ENCODE measurements around the gene ACTR1A. TPM values are rescaled to one million over a fixed set of nuclear protein-coding genes. Genes with fewer than 3 reads are reported as not detected.

The ACTR1A gene
- 100 to 1,000 TPM in 1 of 4 donors, 10 to 100 TPM in 3; 38.7 to 106 (median 70.9) TPM for total RNA-seq

- H3K4me3 ChIP-seq, result peak within 1 kb of the TSS; percentile 95 to 98
- no peaks in the 10 kb centered on the region for H3K9me3 ChIP-seq
- intact Hi-C loops (cut with DNase I; ENCODE audit: low total_unique reads), result loop anchor here (10.0 kb wide), 1 partner anchor 82 kb away; no protein-coding TSS in a partner anchor
- H3K36me3 ChIP-seq, result no peaks in the 10 kb centered on the region
- H3K4me1 ChIP-seq, result no peaks in the 10 kb centered on the region
- TF ChIP-seq POLR2A (IDR thresholded peaks at IDR 0.05) (peak; percentile 57 to 87), CTCF (IDR thresholded peaks at IDR 0.05) (no peak)
- DNase-seq, result peak; percentile 96 to 98
- peak within 1 kb of the TSS; percentile 95 to 98 for H3K27ac ChIP-seq
- H3K27me3 ChIP-seq, result no peaks in the 10 kb centered on the region
Measured at GRCh38 chr10:102502337-102503151, at the start of gene ACTR1A. ACTR1A (minus strand) TSS chr10:102502712; CDS start chr10:102502647, 65 bp downstream.

GRCh38 chr10:102550636-102551210 lies 48.2 kb upstream of the ACTR1A start:
- intact Hi-C loops (cut with DNase I; ENCODE audit: low total_unique reads), result no loop called here
- no peaks in the 10 kb centered on the region for H3K27me3 ChIP-seq
- H3K36me3 ChIP-seq, result no peaks in the 10 kb centered on the region
- no peaks in the 10 kb centered on the region for H3K4me1 ChIP-seq
- no peak for TF ChIP-seq CTCF (IDR thresholded peaks at IDR 0.05)
- no peaks in the 10 kb centered on the region for H3K9me3 ChIP-seq
- H3K27ac ChIP-seq, result no peak overlapping the region
- DNase-seq, result no peak
- no peak overlapping the region for H3K4me3 ChIP-seq

DNA sequence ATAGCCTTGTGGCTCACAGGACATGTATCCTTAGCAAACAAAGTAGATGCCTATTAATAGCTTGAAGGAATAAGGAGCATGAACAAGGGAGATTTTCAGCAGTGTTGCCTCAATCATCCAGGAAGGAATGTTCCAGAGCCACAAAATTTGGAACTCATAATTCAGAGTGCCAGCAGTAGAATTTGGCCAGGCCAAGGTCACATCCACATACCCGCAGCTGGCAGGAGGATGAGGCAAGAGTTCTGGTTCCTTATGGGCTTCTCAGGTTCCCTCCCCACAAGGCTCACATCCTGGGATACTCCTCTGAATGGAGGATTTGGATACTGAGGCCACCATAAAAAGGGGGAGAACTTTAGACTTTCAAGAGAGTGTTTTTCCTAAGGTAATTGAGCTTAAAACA lies 47.0 kb upstream of the ACTR1A start:
- no peaks in the 10 kb centered on the region for H3K4me1 ChIP-seq
- TF ChIP-seq CTCF (IDR thresholded peaks at IDR 0.05) (no peak), POLR2A (IDR thresholded peaks at IDR 0.05) (no peak)
- H3K4me3 ChIP-seq, result no peak overlapping the region
- no peak for DNase-seq
- no peaks in the 10 kb centered on the region for H3K36me3 ChIP-seq
- intact Hi-C loops (cut with DNase I; ENCODE audit: low total_unique reads), result no loop called here
- no peak overlapping the region for H3K27ac ChIP-seq
- H3K9me3 ChIP-seq, result no peaks in the 10 kb centered on the region
- no peaks in the 10 kb centered on the region for H3K27me3 ChIP-seq

- Histone ChIP-seq H3K9me3 (no peaks in the 10 kb centered on the region), H3K36me3 (no peaks in the 10 kb centered on the region), H3K4me1 (no peaks in the 10 kb centered on the region), H3K27ac (peak overlapping the region; percentile 5 to 12), H3K27me3 (no peaks in the 10 kb centered on the region), H3K4me3 (no peak overlapping the region)
- TF ChIP-seq POLR2A (IDR thresholded peaks at IDR 0.05) (no peak), CTCF (IDR thresholded peaks at IDR 0.05) (no peak)
- intact Hi-C loops (cut with DNase I; ENCODE audit: low total_unique reads), result no loop called here
- DNase-seq, result peak in 1 of 2 donors; percentile 18
Measured at GRCh38 chr10:102546606-102547320, 44.3 kb upstream of the ACTR1A start.

- TF ChIP-seq CTCF (IDR thresholded peaks at IDR 0.05), result no peak
- TF ChIP-seq POLR2A (IDR thresholded peaks at IDR 0.05), result no peak
- Histone ChIP-seq H3K4me3 (no peak overlapping the region), H3K27me3 (no peaks in the 10 kb centered on the region), H3K27ac (peak overlapping the region; percentile 5 to 12), H3K9me3 (no peaks in the 10 kb centered on the region), H3K4me1 (no peaks in the 10 kb centered on the region), H3K36me3 (no peaks in the 10 kb centered on the region)
- DNase-seq, result no peak
- intact Hi-C loops (cut with DNase I; ENCODE audit: low total_unique reads), result no loop called here
Measured at GRCh38 chr10:102545997-102546396, 43.5 kb upstream of the ACTR1A start.
